ENCODE measurements around the gene EPHA3. TPM values are rescaled to one million over a fixed set of nuclear protein-coding genes. Genes with fewer than 3 reads are reported as not detected.

EPHA3 gene
- total RNA-seq, 1 donor from 2014 or later: 0.17 TPM

DNA sequence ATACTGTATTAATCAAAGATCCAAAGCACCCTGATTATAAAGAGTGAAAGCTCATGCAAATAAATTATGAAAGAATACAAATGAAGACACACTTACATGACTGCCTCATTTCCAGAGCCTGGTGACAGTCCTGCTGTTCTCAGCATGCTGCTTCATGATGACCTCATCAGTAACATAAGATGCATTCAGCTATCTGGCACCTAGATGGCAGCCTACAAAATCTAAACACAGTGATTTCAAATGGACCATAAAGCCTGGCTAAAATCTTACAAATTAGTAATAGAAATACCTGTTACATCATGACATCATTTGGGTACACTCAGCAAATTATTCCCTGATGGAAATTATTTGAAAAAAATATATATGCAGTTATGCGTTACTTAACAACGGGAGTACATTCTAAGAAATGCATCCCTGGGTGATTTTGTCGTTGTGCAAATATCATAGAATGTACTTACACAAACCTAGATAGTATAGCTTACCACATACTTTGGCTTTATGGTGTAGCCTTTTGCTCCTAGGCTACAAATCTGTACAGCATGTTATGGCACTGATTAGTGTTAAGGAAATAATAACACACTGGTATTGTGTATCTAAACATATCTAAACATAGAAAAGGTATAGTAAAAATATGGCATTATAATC, 207.2 kb downstream of the EPHA3 start:
- Mint-ChIP-seq H3K27me3 (no peaks in the 10 kb centered on the region), H3K27ac (no peak overlapping the region), H3K9me3 (ENCODE audit: low read depth) (no peaks in the 10 kb centered on the region), H3K4me3 (ENCODE audit: low read depth) (no peak overlapping the region), H3K4me1 (ENCODE audit: low read depth) (no peaks in the 10 kb centered on the region), H3K36me3 (ENCODE audit: insufficient read depth) (no peaks in the 10 kb centered on the region)
- TF ChIP-seq, protein P1, sequence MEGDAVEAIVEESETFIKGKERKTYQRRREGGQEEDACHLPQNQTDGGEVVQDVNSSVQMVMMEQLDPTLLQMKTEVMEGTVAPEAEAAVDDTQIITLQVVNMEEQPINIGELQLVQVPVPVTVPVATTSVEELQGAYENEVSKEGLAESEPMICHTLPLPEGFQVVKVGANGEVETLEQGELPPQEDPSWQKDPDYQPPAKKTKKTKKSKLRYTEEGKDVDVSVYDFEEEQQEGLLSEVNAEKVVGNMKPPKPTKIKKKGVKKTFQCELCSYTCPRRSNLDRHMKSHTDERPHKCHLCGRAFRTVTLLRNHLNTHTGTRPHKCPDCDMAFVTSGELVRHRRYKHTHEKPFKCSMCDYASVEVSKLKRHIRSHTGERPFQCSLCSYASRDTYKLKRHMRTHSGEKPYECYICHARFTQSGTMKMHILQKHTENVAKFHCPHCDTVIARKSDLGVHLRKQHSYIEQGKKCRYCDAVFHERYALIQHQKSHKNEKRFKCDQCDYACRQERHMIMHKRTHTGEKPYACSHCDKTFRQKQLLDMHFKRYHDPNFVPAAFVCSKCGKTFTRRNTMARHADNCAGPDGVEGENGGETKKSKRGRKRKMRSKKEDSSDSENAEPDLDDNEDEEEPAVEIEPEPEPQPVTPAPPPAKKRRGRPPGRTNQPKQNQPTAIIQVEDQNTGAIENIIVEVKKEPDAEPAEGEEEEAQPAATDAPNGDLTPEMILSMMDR (IDR thresholded peaks at IDR 0.05; ENCODE audit: unreplicated experiment): peak; percentile 40
- no peak for DNase-seq (ENCODE audit: low spot score, unreplicated experiment)

DNA sequence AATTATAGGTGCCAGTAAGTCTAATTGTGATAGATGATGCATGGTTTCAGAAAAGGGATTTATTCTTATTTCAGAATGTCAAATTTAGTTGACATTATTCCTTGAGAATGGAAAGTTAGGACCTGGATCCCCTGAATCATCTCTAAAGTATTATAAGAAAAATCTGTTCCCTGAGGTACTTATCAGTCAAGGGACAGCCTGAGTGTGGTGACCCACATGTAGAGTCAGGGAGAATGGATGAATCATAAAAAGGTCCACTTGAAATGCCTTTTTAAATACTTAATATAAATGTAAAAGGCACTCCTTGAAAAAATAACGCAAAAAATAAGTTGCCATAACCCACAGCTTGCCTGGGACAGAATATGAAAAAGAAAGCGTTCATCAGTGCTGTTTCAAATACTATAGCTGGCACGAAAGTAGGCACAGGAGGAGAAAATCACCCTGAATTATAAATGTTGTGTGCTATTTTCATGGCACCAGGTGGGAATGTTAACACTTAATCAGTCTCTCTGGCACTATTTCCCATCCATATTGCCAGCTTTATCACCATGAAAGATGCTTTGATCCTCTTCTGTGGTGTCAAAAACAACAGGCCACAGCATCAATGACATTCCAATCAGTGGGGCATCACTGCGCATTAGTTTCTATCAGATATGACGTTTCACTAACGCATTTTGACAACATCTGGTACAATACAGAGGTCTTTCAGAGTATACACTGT, 208.5 kb downstream of the EPHA3 start:
- no peaks in the 10 kb centered on the region for H3K4me1 Mint-ChIP-seq (ENCODE audit: low read depth)
- DNase-seq (ENCODE audit: low spot score, unreplicated experiment): no peak
- H3K27me3 Mint-ChIP-seq: no peaks in the 10 kb centered on the region
- no peak overlapping the region for H3K4me3 Mint-ChIP-seq (ENCODE audit: low read depth)
- TF ChIP-seq, protein P1 (IDR thresholded peaks at IDR 0.05; ENCODE audit: unreplicated experiment): no peak
- no peak overlapping the region for H3K27ac Mint-ChIP-seq
- H3K36me3 Mint-ChIP-seq (ENCODE audit: insufficient read depth): no peaks in the 10 kb centered on the region
- no peaks in the 10 kb centered on the region for H3K9me3 Mint-ChIP-seq (ENCODE audit: low read depth)

GRCh38 chr3:89320186-89320585, 212.8 kb downstream of the EPHA3 start:
- no peaks in the 10 kb centered on the region for H3K9me3 Mint-ChIP-seq (ENCODE audit: low read depth)
- H3K27ac Mint-ChIP-seq: no peak overlapping the region
- H3K4me1 Mint-ChIP-seq (ENCODE audit: low read depth): peaks cover 2% of the 10 kb centered on the region
- no peaks in the 10 kb centered on the region for H3K36me3 Mint-ChIP-seq (ENCODE audit: insufficient read depth)
- H3K27me3 Mint-ChIP-seq: no peaks in the 10 kb centered on the region
- H3K4me3 Mint-ChIP-seq (ENCODE audit: low read depth): no peak overlapping the region
- no peak for DNase-seq (ENCODE audit: low spot score, unreplicated experiment)
- TF ChIP-seq, protein P1 (IDR thresholded peaks at IDR 0.05; ENCODE audit: unreplicated experiment): no peak

- TF ChIP-seq, protein P1 (IDR thresholded peaks at IDR 0.05; ENCODE audit: unreplicated experiment): no peak
- Mint-ChIP-seq H3K27me3 (no peaks in the 10 kb centered on the region), H3K36me3 (ENCODE audit: insufficient read depth) (no peaks in the 10 kb centered on the region), H3K4me3 (ENCODE audit: low read depth) (no peak overlapping the region), H3K27ac (no peak overlapping the region), H3K4me1 (ENCODE audit: low read depth) (peaks cover 2% of the 10 kb centered on the region), H3K9me3 (ENCODE audit: low read depth) (no peaks in the 10 kb centered on the region)
- DNase-seq (ENCODE audit: low spot score, unreplicated experiment): no peak
Observed at GRCh38 chr3:89326997-89327396, 219.6 kb downstream of the EPHA3 start.

GRCh38 chr3:89332386-89332785, 225.0 kb downstream of the EPHA3 start:
- DNase-seq (ENCODE audit: low spot score, unreplicated experiment): no peak

More at GRCh38 chr3:89332386-89332785, 225.0 kb downstream of the EPHA3 start:
- H3K4me3 Mint-ChIP-seq (ENCODE audit: low read depth): no peak overlapping the region
- H3K9me3 Mint-ChIP-seq (ENCODE audit: low read depth): no peaks in the 10 kb centered on the region
- no peaks in the 10 kb centered on the region for H3K27me3 Mint-ChIP-seq
- no peak overlapping the region for H3K27ac Mint-ChIP-seq
- no peaks in the 10 kb centered on the region for H3K36me3 Mint-ChIP-seq (ENCODE audit: insufficient read depth)
- TF ChIP-seq, protein P1 (IDR thresholded peaks at IDR 0.05; ENCODE audit: unreplicated experiment): no peak
- H3K4me1 Mint-ChIP-seq (ENCODE audit: low read depth): peaks cover 11% of the 10 kb centered on the region

Measured in progenitor cell of endocrine pancreas (in vitro differentiated cells).